Lower leg skin (tissue), 3 donors: Measurements from ENCODE around the gene RSPO1.

Experiments used
- POLR2A ChIP-seq, 2 donors: fragments of 450-650 bp; IDR thresholded peaks; one replicate each; pipeline ENCODE4 v1.6.1; 2016 to 2017; ENCODE audit warnings: antibody characterized with exemption in 2 of 2, mild to moderate bottlenecking in 1 of 2, moderate library complexity in 1 of 2
- TF ChIP-seq, protein P1 (sequence below), 3 donors: fragments of 450-650 bp; IDR thresholded peaks; one replicate each; pipeline ENCODE4 v1.5.1; 2016; ENCODE audit warnings: antibody characterized with exemption in 3 of 3, mild to moderate bottlenecking in 3 of 3, moderate library complexity in 2 of 3

DNA sequence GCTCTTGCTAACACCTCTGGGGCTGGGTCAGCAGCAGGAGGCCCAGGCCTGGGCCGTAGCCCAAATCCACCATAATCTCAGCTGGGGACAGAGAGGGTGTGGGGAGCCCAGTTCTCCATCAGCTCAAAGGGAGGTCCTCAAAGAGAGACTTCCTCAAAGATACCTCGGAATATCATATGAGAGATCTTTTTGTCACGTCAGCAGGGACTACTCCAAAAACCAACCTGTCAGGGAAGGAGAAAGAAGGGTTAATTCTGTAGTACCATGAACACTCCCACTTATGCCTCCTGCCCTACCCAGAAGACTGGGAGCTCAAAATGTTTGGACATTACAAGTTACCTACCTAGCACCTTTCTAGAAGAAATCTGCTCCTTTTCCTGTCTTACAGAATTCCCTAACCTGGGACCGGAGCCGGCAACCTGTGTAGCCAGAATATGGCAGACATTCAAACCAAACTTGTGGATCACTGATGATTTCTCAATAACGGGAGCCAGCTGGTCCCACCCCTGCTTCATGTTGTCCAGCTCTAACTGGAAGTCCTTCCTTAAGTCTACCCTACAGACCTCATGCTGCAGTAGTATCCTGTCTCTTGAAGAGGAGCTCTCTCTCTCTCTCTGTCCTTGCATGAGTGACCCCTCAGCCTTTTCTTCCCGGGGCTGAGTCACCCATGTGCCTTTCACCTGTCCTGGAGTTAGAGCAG is 4.8 kb downstream of the RSPO1 start:
- TF ChIP-seq, protein P1, sequence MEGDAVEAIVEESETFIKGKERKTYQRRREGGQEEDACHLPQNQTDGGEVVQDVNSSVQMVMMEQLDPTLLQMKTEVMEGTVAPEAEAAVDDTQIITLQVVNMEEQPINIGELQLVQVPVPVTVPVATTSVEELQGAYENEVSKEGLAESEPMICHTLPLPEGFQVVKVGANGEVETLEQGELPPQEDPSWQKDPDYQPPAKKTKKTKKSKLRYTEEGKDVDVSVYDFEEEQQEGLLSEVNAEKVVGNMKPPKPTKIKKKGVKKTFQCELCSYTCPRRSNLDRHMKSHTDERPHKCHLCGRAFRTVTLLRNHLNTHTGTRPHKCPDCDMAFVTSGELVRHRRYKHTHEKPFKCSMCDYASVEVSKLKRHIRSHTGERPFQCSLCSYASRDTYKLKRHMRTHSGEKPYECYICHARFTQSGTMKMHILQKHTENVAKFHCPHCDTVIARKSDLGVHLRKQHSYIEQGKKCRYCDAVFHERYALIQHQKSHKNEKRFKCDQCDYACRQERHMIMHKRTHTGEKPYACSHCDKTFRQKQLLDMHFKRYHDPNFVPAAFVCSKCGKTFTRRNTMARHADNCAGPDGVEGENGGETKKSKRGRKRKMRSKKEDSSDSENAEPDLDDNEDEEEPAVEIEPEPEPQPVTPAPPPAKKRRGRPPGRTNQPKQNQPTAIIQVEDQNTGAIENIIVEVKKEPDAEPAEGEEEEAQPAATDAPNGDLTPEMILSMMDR (IDR thresholded peaks at IDR 0.05) = no peak
- TF ChIP-seq POLR2A (IDR thresholded peaks at IDR 0.05) = no peak
